ENCODE data around the gene HECTD4.

The HECTD4 gene

GRCh38 chr12:112183141-112184021, 198.8 kb downstream of the HECTD4 start:
- Histone ChIP-seq H3K4me2 (no peak overlapping the region), H3K9ac (no peak overlapping the region), H3K27me3 (ENCODE audit: insufficient read depth, low read depth) (no peaks in the 10 kb centered on the region), H3K79me2 (ENCODE audit: insufficient read depth, low read depth) (no peaks in the 10 kb centered on the region), H4K20me1 (ENCODE audit: insufficient read depth) (no peaks in the 10 kb centered on the region), H2AFZ (ENCODE audit: low read depth) (no peak overlapping the region), H3K36me3 (ENCODE audit: insufficient read depth) (no peaks in the 10 kb centered on the region), H3K4me1 (ENCODE audit: low read depth, poor library complexity, severe bottlenecking) (no peaks in the 10 kb centered on the region), H3K27ac (no peak overlapping the region), H3K4me3 (IDR thresholded peaks at IDR 0.05; ENCODE audit: insufficient read depth, low read depth, low read length) (no peak overlapping the region)
- no peak for TF ChIP-seq CTCF (conservative IDR thresholded peaks at IDR 0.05; ENCODE audit: low read depth, low read length)

- Histone ChIP-seq H4K20me1 (ENCODE audit: insufficient read depth) (no peaks in the 10 kb centered on the region), H3K9ac (no peak overlapping the region), H3K4me1 (ENCODE audit: low read depth, poor library complexity, severe bottlenecking) (no peaks in the 10 kb centered on the region), H3K4me2 (no peak overlapping the region), H3K4me3 (IDR thresholded peaks at IDR 0.05; ENCODE audit: insufficient read depth, low read depth, low read length) (no peak overlapping the region), H3K27ac (no peak overlapping the region), H3K36me3 (ENCODE audit: insufficient read depth) (no peaks in the 10 kb centered on the region), H3K79me2 (ENCODE audit: insufficient read depth, low read depth) (no peaks in the 10 kb centered on the region), H2AFZ (ENCODE audit: low read depth) (no peak overlapping the region), H3K27me3 (ENCODE audit: insufficient read depth, low read depth) (no peaks in the 10 kb centered on the region)
- TF ChIP-seq CTCF (conservative IDR thresholded peaks at IDR 0.05; ENCODE audit: low read depth, low read length): no peak
These were observed 199.7 kb downstream of the HECTD4 start for GRCh38 chr12:112182499-112182898.

- Histone ChIP-seq H3K9ac (no peak overlapping the region), H3K27me3 (ENCODE audit: insufficient read depth, low read depth) (no peaks in the 10 kb centered on the region), H3K4me1 (ENCODE audit: low read depth, poor library complexity, severe bottlenecking) (no peaks in the 10 kb centered on the region), H4K20me1 (ENCODE audit: insufficient read depth) (no peaks in the 10 kb centered on the region), H2AFZ (ENCODE audit: low read depth) (no peak overlapping the region), H3K4me2 (no peak overlapping the region), H3K36me3 (ENCODE audit: insufficient read depth) (no peaks in the 10 kb centered on the region), H3K79me2 (ENCODE audit: insufficient read depth, low read depth) (no peaks in the 10 kb centered on the region), H3K4me3 (IDR thresholded peaks at IDR 0.05; ENCODE audit: insufficient read depth, low read depth, low read length) (no peak overlapping the region), H3K27ac (no peak overlapping the region)
- TF ChIP-seq CTCF (conservative IDR thresholded peaks at IDR 0.05; ENCODE audit: low read depth, low read length): no peak
These were observed 201.8 kb downstream of the HECTD4 start for GRCh38 chr12:112180422-112180821.

GRCh38 chr12:112179916-112180315, 202.3 kb downstream of the HECTD4 start:
- H3K79me2 ChIP-seq (ENCODE audit: insufficient read depth, low read depth): no peaks in the 10 kb centered on the region
- no peak overlapping the region for H3K27ac ChIP-seq
- H4K20me1 ChIP-seq (ENCODE audit: insufficient read depth): no peaks in the 10 kb centered on the region
- H3K9ac ChIP-seq: no peak overlapping the region
- no peak overlapping the region for H2AFZ ChIP-seq (ENCODE audit: low read depth)
- H3K36me3 ChIP-seq (ENCODE audit: insufficient read depth): no peaks in the 10 kb centered on the region
- no peak for TF ChIP-seq CTCF (conservative IDR thresholded peaks at IDR 0.05; ENCODE audit: low read depth, low read length)
- no peaks in the 10 kb centered on the region for H3K27me3 ChIP-seq (ENCODE audit: insufficient read depth, low read depth)
- H3K4me1 ChIP-seq (ENCODE audit: low read depth, poor library complexity, severe bottlenecking): no peaks in the 10 kb centered on the region
- no peak overlapping the region for H3K4me2 ChIP-seq
- H3K4me3 ChIP-seq (IDR thresholded peaks at IDR 0.05; ENCODE audit: insufficient read depth, low read depth, low read length): no peak overlapping the region

All from KMS-11 (cell line).